Activated CD8-positive, alpha-beta T cell treated with anti-CD3 and anti-CD28 coated beads for 36 hours (primary cell): ENCODE data around the gene NUCB2. TPM values are rescaled to one million over a fixed set of nuclear protein-coding genes. Genes with fewer than 3 reads are reported as not detected.

Experiments used
- ATAC-seq: fragments of 200-7000 bp; cut with Tn5 transposase; one replicate; pipeline ENCODE4 v1.10.0; 2021; ENCODE audit warnings: mild to moderate bottlenecking, moderate library complexity
- CTCF ChIA-PET: fragments of 350-600 bp; sonication (Branson Sonifier 250); formaldehyde crosslinking; loops from one replicate; lab custom pipeline; 2021; ENCODE audit warnings: antibody characterized with exemption; lab: Charles Lee
- POLR2A ChIA-PET: fragments of 350-600 bp; sonication (Branson Sonifier 250); formaldehyde crosslinking; loops from one replicate; lab custom pipeline; 2021; ENCODE audit warnings: antibody characterized with exemption; lab: Charles Lee
- DNase-seq: peaks from one replicate; pipeline ENCODE4 v3.0.0-alpha.2; 2020
- H3K27ac Mint-ChIP-seq: one replicate; pipeline ENCODE4 v1.8.0; 2021; ENCODE audit warnings: mild to moderate bottlenecking, mixed read lengths
- H3K27me3 Mint-ChIP-seq: one replicate; pipeline ENCODE4 v1.8.0; 2021; ENCODE audit warnings: mixed read lengths
- H3K36me3 Mint-ChIP-seq: one replicate; pipeline ENCODE4 v1.8.0; 2021; ENCODE audit warnings: low read depth, mixed read lengths
- H3K4me1 Mint-ChIP-seq: one replicate; pipeline ENCODE4 v1.8.0; 2021; ENCODE audit warnings: low read depth, mixed read lengths
- H3K4me3 Mint-ChIP-seq: one replicate; pipeline ENCODE4 v1.8.0; 2021; ENCODE audit warnings: mild to moderate bottlenecking, moderate library complexity, mixed read lengths
- H3K9me3 Mint-ChIP-seq: one replicate; pipeline ENCODE4 v1.8.0; 2021; ENCODE audit warnings: mixed read lengths
- intact Hi-C: fragments of 100-400 bp; cut with micrococcal nuclease; formaldehyde crosslinking; loops from one replicate; pipeline ENCODE4 v1.10.0; 2022
- total RNA-seq, 2 experiments: library from RNA; stranded (reverse); gene quantifications; one replicate each; pipeline ENCODE4 v1.2.3, GENCODE V29; 2021
- TF ChIP-seq, protein P1 (sequence below): fragments of 200-600 bp; IDR thresholded peaks from one replicate; pipeline ENCODE4 v1.8.0; 2022; ENCODE audit warnings: antibody characterized with exemption, mild to moderate bottlenecking

NUCB2 gene
- total RNA-seq, 2 experiments from 2014 or later, result 81.9 to 86.0 TPM

- POLR2A ChIA-PET, result no interaction called here
- H3K27me3 Mint-ChIP-seq, result no peaks in the 10 kb centered on the region
- H3K9me3 Mint-ChIP-seq, result no peaks in the 10 kb centered on the region
- peaks cover 26% of the 10 kb centered on the region for H3K4me1 Mint-ChIP-seq
- CTCF ChIA-PET, result interaction anchor here (0.9 to 3.9 kb wide), 3 partner anchors 16 to 80 kb away, joined by 3 to 20 read pairs (median 4); no protein-coding TSS in a partner anchor
- H3K27ac Mint-ChIP-seq, result no peak overlapping the region
- intact Hi-C loops, result no loop called here
- ATAC-seq (no peak), DNase-seq (peak; percentile 45)
- TF ChIP-seq, protein P1, sequence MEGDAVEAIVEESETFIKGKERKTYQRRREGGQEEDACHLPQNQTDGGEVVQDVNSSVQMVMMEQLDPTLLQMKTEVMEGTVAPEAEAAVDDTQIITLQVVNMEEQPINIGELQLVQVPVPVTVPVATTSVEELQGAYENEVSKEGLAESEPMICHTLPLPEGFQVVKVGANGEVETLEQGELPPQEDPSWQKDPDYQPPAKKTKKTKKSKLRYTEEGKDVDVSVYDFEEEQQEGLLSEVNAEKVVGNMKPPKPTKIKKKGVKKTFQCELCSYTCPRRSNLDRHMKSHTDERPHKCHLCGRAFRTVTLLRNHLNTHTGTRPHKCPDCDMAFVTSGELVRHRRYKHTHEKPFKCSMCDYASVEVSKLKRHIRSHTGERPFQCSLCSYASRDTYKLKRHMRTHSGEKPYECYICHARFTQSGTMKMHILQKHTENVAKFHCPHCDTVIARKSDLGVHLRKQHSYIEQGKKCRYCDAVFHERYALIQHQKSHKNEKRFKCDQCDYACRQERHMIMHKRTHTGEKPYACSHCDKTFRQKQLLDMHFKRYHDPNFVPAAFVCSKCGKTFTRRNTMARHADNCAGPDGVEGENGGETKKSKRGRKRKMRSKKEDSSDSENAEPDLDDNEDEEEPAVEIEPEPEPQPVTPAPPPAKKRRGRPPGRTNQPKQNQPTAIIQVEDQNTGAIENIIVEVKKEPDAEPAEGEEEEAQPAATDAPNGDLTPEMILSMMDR, result no peak
- H3K36me3 Mint-ChIP-seq, result peaks cover 2% of the 10 kb centered on the region
- H3K4me3 Mint-ChIP-seq, result no peak overlapping the region
Observed at GRCh38 chr11:17273668-17274282, 2.8 kb upstream of the NUCB2 start.

DNA sequence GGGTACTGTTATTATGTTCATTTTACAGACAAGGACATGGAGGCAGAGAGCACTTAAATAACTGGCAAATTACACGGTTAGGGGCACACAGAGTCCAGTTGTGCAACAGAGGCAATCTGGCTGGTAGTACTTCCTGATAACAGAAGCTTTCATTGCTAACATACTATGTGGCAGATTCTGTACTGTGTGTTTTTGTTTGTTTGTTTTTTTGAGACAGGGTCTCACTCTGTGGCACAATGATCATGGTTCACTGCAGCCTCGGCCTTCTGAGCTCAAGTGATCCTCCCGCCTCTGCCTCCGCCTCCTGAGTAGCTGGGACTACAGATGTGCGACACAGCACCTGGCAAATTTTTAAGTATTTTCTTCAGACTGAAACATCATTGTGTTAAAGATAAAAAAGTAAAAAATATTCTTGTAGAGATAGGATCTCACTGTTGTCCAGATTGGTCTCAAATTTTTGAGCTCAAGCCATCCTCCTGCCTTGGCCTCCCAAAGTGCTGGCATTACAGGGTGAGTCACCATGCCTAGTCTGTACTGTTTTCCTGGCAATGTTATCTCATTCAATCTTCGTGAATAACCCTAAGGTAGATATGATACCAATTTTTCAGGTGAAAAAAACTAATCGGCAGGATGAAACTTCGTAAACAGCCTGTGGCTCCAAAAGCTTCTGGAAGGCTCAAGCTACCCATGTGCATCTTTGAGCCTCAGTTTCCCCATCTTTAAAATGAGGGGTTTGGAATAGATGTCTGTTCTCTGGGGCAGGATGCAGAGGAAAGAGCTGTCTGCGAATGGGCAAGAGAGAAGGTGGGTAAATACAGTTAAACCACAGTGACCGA lies 921 bp upstream of the NUCB2 start:
- ATAC-seq (no peak), DNase-seq (no peak)
- H3K27ac Mint-ChIP-seq, result peak overlapping the region; percentile 91
- intact Hi-C loops, result loop anchor here (2.0 to 5.0 kb wide), 2 partner anchors 45 to 77 kb away; partner anchors contain the start of gene NCR3LG1
- H3K4me1 Mint-ChIP-seq, result peaks cover 31% of the 10 kb centered on the region
- TF ChIP-seq, protein P1, result no peak
- ChIA-PET CTCF (interaction anchor here (0.9 to 3.9 kb wide), 4 partner anchors 16 to 78 kb away, joined by 3 to 20 read pairs (median 4); no protein-coding TSS in a partner anchor), POLR2A (interaction anchor here (0.8 to 3.0 kb wide), 14 partner anchors 8 to 78 kb away, joined by 3 to 16 read pairs (median 6); partner anchors contain the start of genes NCR3LG1 and PIK3C2A)
- peak overlapping the region; percentile 82 for H3K4me3 Mint-ChIP-seq
- no peaks in the 10 kb centered on the region for H3K9me3 Mint-ChIP-seq
- H3K27me3 Mint-ChIP-seq, result no peaks in the 10 kb centered on the region
- peaks cover 2% of the 10 kb centered on the region for H3K36me3 Mint-ChIP-seq

DNA sequence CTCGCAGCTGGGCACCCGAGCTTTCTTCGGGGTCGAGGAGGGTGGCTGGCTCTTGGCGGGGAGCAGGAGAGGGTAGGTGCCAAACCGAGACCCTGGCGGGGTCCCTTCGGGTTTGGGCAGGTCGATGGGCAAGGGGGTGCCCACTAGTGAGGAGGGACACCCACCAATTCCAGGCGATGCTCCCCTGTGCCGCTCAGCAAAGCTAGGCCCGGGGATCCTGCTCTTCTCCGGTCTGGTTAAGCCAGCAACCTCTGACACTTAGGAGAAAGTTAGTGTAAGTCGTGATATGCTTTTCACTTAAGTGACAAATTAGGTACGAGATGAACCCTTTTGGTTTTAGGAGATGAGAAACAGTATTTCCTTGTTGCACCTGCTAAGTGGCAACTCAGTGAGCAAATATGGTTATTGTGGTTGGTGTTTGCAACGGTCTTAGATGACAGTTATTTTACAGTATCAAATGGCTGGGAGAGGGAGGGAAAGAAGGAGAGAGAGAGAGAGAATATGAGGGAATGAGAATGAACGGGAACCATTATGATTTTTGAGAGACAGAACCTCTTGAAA lies 565 bp downstream of the NUCB2 start:
- DNase-seq (peak; percentile 59), ATAC-seq (peak; percentile 43)
- Mint-ChIP-seq H3K36me3 (peaks cover 2% of the 10 kb centered on the region), H3K4me1 (peaks cover 37% of the 10 kb centered on the region), H3K4me3 (peak overlapping the region; percentile 82), H3K9me3 (no peaks in the 10 kb centered on the region), H3K27me3 (no peaks in the 10 kb centered on the region), H3K27ac (peak overlapping the region; percentile 91)
- ChIA-PET POLR2A (interaction anchor here (0.8 to 3.0 kb wide), 9 partner anchors 9 to 77 kb away, joined by 3 to 16 read pairs (median 6); partner anchors contain the start of genes NCR3LG1 and PIK3C2A), CTCF (interaction anchor here (1.2 to 3.9 kb wide), 3 partner anchors 15 to 78 kb away, joined by 3 to 20 read pairs (median 5); no protein-coding TSS in a partner anchor)
- TF ChIP-seq, protein P1, result no peak
- intact Hi-C loops, result loop anchor here (2.0 to 5.0 kb wide), 2 partner anchors 46 to 75 kb away; partner anchors contain the start of gene NCR3LG1

DNA sequence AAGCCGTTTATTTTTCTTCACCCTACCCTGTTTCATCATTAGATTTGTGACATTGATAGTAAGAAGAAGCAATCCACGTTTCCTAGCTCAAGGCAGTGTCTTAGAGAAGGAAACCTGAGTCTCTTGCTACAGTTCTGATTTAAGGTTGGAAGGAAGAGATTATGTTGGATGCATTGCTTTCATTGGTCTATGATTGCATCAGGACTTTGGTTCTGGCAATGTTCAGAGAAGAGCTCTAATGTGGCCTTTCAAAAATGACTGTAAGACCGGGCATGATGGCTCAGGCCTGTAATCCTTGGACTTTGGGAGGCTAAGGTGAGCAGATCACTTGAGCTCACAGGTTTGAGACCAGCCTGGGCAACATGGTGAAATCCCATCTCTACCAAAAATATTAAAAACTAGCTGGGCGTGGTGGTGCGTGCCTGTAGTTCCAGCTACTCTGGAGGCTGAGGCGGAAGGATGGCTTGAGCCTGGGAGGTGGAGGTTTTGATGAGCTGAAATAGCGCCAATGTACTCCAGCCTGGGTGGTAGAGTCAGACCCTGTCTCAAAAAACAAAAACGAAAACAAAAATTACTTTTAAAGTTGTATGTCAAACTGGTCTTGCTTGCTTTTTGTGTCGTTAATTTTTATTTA lies 4.1 kb downstream of the NUCB2 start:
- H3K4me1 Mint-ChIP-seq, result peaks cover 49% of the 10 kb centered on the region
- ATAC-seq, result no peak
- H3K27ac Mint-ChIP-seq, result peak overlapping the region; percentile 92
- TF ChIP-seq, protein P1, result no peak
- peak overlapping the region; percentile 82 for H3K4me3 Mint-ChIP-seq
- DNase-seq, result peak; percentile 18
- no peaks in the 10 kb centered on the region for H3K27me3 Mint-ChIP-seq
- POLR2A ChIA-PET, result interaction anchor here (1.0 to 2.8 kb wide), 6 partner anchors 9 to 205 kb away, joined by 3 to 9 read pairs (median 4); no protein-coding TSS in a partner anchor
- intact Hi-C loops, result loop anchor here (2.0 kb wide), 1 partner anchor 16 kb away; no protein-coding TSS in a partner anchor
- CTCF ChIA-PET, result interaction anchor here (0.9 to 4.1 kb wide), 4 partner anchors 11 to 73 kb away, joined by 3 to 21 read pairs (median 4); no protein-coding TSS in a partner anchor
- no peaks in the 10 kb centered on the region for H3K9me3 Mint-ChIP-seq
- H3K36me3 Mint-ChIP-seq, result peaks cover 19% of the 10 kb centered on the region
